HCT116 (cell line): ENCODE measurements around the gene BMP8B.
"Not testable (repeated sequence)": the region's sequence is repeated elsewhere in the genome, so short reads cannot be mapped to it uniquely, and the experiment has no call there.

ENCODE experiments used
- POLR2A ChIP-seq: IDR thresholded peaks from 2 replicates; pipeline ENCODE4 v1.7.0; 2011; ENCODE audit warnings: borderline replicate concordance; ENCODE audit not compliant: insufficient read depth, insufficient read length; ENCODE audit errors: extremely low read depth
- POLR2AphosphoS5 ChIP-seq: IDR thresholded peaks from 2 replicates; pipeline ENCODE4 v1.6.1; 2011; ENCODE audit warnings: mild to moderate bottlenecking, low read depth, low read length, moderate library complexity
- SIN3A ChIP-seq: IDR thresholded peaks from 2 replicates; pipeline ENCODE4 v1.6.1; 2012; ENCODE audit warnings: low read depth
- YY1 ChIP-seq: IDR thresholded peaks from 2 replicates; pipeline ENCODE4 v1.6.1; 2011; ENCODE audit warnings: low read length, low read depth, moderate library complexity, mild to moderate bottlenecking; ENCODE audit not compliant: insufficient replicate concordance; ENCODE audit errors: extremely low read depth
- TF ChIP-seq, protein P1 (sequence below), 3 experiments: fragments of 200-600 bp in 1 of 3; sonication (generic) in 1 of 3; IDR thresholded peaks in 2 of 3; conservative IDR thresholded peaks in 1 of 3; 2 replicates each; pipeline ENCODE4 v1.5.1; 2012 to 2017; ENCODE audit warnings: low read depth in 2 of 3, low read length in 2 of 3, antibody characterized with exemption in 1 of 3, borderline replicate concordance in 1 of 3, control low read depth in 1 of 3, mild to moderate bottlenecking in 1 of 3, mixed read lengths in 1 of 3, mixed run types in 1 of 3, moderate library complexity in 1 of 3; ENCODE audit not compliant: insufficient read depth in 1 of 3

DNA sequence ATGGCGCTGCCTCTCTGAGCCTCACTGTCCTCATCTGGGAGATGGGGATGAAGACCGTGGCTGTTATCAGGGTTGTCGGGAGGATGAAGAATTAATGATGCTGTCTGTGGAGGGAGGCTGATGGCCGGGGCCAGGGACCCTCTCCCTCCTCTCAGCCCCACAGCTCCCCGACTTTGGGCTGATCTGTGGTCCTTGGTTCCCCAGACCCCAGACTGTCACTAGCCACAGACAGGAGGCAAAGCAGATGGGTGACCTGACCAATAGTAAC is 1.6 kb downstream of the BMP8B start:
- TF ChIP-seq POLR2AphosphoS5, YY1, POLR2A, SIN3A: not testable (repeated sequence)
- TF ChIP-seq, protein P1, sequence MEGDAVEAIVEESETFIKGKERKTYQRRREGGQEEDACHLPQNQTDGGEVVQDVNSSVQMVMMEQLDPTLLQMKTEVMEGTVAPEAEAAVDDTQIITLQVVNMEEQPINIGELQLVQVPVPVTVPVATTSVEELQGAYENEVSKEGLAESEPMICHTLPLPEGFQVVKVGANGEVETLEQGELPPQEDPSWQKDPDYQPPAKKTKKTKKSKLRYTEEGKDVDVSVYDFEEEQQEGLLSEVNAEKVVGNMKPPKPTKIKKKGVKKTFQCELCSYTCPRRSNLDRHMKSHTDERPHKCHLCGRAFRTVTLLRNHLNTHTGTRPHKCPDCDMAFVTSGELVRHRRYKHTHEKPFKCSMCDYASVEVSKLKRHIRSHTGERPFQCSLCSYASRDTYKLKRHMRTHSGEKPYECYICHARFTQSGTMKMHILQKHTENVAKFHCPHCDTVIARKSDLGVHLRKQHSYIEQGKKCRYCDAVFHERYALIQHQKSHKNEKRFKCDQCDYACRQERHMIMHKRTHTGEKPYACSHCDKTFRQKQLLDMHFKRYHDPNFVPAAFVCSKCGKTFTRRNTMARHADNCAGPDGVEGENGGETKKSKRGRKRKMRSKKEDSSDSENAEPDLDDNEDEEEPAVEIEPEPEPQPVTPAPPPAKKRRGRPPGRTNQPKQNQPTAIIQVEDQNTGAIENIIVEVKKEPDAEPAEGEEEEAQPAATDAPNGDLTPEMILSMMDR (IDR thresholded peaks at IDR 0.05 in 2 of 3, conservative IDR thresholded peaks at IDR 0.05 in 1 of 3; ENCODE audit: borderline replicate concordance in 1 of 3, insufficient read depth in 1 of 3, low read depth in 2 of 3, low read length in 2 of 3) = not testable (repeated sequence)
